Measurements from ENCODE around the gene TBL1X. TPM values are rescaled to one million over a fixed set of nuclear protein-coding genes. Genes with fewer than 3 reads are reported as not detected.

The TBL1X gene
- total and polyA plus RNA-seq, 7 experiments from 2014 or later = 11.8 to 58.8 (median 28.9) TPM

DNA sequence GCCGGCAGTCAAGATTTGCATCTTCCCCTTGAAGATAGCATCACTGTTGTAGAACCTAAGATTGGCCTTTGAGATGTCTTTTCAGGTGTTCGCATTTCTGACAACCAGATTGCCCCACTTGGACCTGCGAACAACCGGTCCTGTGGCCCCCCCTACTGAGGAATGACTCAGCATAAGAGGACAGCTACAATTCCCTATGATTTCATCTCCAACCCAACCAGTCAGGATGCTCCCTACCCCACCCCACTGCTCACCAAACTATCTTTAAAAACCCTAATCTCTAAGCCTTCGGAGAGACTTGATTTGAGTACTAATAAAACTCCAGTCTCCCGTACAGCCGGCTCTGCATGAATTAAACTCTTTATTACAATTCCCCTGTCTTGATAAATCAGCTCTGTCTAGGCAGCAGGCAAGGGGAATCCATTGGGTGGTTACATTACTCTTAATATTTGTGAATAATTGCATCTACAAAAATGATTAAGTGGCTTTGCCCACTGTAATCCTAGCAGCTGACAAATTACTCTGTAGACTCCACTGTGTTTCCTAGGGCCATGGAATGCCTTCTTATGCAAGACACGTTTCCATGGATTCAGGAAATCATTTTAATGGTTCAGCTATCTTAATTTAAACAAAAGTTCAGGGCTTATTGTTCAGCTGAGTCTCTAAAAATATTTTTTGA is 205.4 kb downstream of the TBL1X start:
- H3K36me3 ChIP-seq (ENCODE audit: control insufficient read depth in 2 of 3, insufficient read depth in 3 of 3, low read length in 3 of 3) = no peaks in the 10 kb centered on the region
- no peaks in the 10 kb centered on the region for H3K4me1 ChIP-seq (ENCODE audit: control insufficient read depth in 2 of 2, insufficient read depth in 2 of 2, low read length in 2 of 2)
- Mint-ChIP-seq H3K4me1 (peaks cover 0 to 34% (median 9%) of the 10 kb centered on the region in 7 donors), H3K4me3 (no peak overlapping the region), H3K9me3 (peaks cover 0 to 8% (median 0%) of the 10 kb centered on the region in 11 donors), H3K27ac (no peak overlapping the region), H3K36me3 (peaks cover 7 to 21% (median 14%) of the 10 kb centered on the region in 5 donors), H3K27me3 (no peaks in the 10 kb centered on the region)
- no peaks in the 10 kb centered on the region for H3K9me3 ChIP-seq (ENCODE audit: control insufficient read depth in 2 of 3, low read length in 3 of 3)
- H3K27me3 ChIP-seq (ENCODE audit: control insufficient read depth in 2 of 2, insufficient read depth in 2 of 2, low read length in 2 of 2) = no peaks in the 10 kb centered on the region
- no peak overlapping the region for H3K4me3 ChIP-seq (ENCODE audit: low read length)
- DNase-seq (no peak), ATAC-seq (no peak)
- H3K27ac ChIP-seq (ENCODE audit: low read depth, low read length) = no peak overlapping the region
- intact Hi-C loops (cut with micrococcal nuclease) = loop anchor here in 1 of 2 donors (10.0 kb wide), 1 partner anchor 505 kb away; no protein-coding TSS in a partner anchor
- ChIA-PET CTCF (no interaction called here), POLR2A (no interaction called here)

DNA sequence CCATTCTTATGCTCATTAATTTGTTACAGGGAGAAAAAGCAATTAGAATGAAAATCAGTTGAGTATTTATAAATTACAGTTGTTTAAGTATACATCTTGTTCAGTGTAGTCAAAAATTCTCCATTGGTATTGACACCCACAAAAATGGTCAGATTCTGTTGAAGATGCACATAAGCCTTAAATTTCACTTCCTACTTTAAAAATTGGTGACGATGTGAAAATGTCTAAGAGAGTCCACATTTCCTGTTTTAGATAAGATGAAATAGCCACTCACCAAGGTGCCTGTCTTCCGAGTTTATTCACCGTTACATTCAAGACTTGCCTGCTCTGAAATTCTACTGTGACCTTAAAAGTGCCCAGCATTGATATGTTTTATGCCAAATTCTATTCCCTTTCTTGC is 207.1 kb downstream of the TBL1X start:
- ATAC-seq = no peak
- H3K36me3 ChIP-seq (ENCODE audit: control insufficient read depth in 2 of 3, insufficient read depth in 3 of 3, low read length in 3 of 3) = no peaks in the 10 kb centered on the region
- H3K27ac Mint-ChIP-seq = no peak overlapping the region
- no peak overlapping the region for H3K27ac ChIP-seq (ENCODE audit: low read depth, low read length)
- H3K36me3 Mint-ChIP-seq = peaks cover 7 to 31% (median 20%) of the 10 kb centered on the region in 5 donors
- H3K27me3 ChIP-seq (ENCODE audit: control insufficient read depth in 2 of 2, insufficient read depth in 2 of 2, low read length in 2 of 2) = no peaks in the 10 kb centered on the region
- H3K4me3 Mint-ChIP-seq = no peak overlapping the region
- ChIA-PET POLR2A (no interaction called here), CTCF (no interaction called here)
- H3K4me3 ChIP-seq (ENCODE audit: low read length) = no peak overlapping the region
- no peak for DNase-seq
- H3K9me3 ChIP-seq (ENCODE audit: control insufficient read depth in 2 of 3, low read length in 3 of 3) = no peaks in the 10 kb centered on the region
- no peaks in the 10 kb centered on the region for H3K4me1 ChIP-seq (ENCODE audit: control insufficient read depth in 2 of 2, insufficient read depth in 2 of 2, low read length in 2 of 2)
- H3K4me1 Mint-ChIP-seq = peaks cover 5 to 32% (median 9%) of the 10 kb centered on the region in 7 donors
- intact Hi-C loops (cut with micrococcal nuclease) = loop anchor here in 1 of 2 donors (10.0 kb wide), 1 partner anchor 507 kb away; no protein-coding TSS in a partner anchor
- H3K9me3 Mint-ChIP-seq = peaks cover 0 to 17% (median 0%) of the 10 kb centered on the region in 11 donors
- no peaks in the 10 kb centered on the region for H3K27me3 Mint-ChIP-seq

GRCh38 chrX:9676306-9676705 is 211.4 kb downstream of the TBL1X start:
- H3K9me3 Mint-ChIP-seq = peaks cover 0 to 30% (median 0%) of the 10 kb centered on the region in 11 donors
- DNase-seq (no peak), ATAC-seq (no peak)
- H3K36me3 ChIP-seq (ENCODE audit: control insufficient read depth in 2 of 3, insufficient read depth in 3 of 3, low read length in 3 of 3) = no peaks in the 10 kb centered on the region
- no peaks in the 10 kb centered on the region for H3K9me3 ChIP-seq (ENCODE audit: control insufficient read depth in 2 of 3, low read length in 3 of 3)
- H3K27ac Mint-ChIP-seq = peak overlapping the region in 2 of 9 donors; percentile 19 to 87
- intact Hi-C loops (cut with micrococcal nuclease) = loop anchor here in 1 of 2 donors (5.0 to 10.0 kb wide), 2 partner anchors 334 to 512 kb away; no protein-coding TSS in a partner anchor
- peaks cover 9 to 47% (median 19%) of the 10 kb centered on the region in 7 donors for H3K4me1 Mint-ChIP-seq
- H3K4me3 ChIP-seq (ENCODE audit: low read length) = no peak overlapping the region
- no peak overlapping the region for H3K4me3 Mint-ChIP-seq
- H3K27me3 ChIP-seq (ENCODE audit: control insufficient read depth in 2 of 2, insufficient read depth in 2 of 2, low read length in 2 of 2) = no peaks in the 10 kb centered on the region
- no peaks in the 10 kb centered on the region for H3K27me3 Mint-ChIP-seq
- POLR2A ChIA-PET = no interaction called here
- CTCF ChIA-PET = no interaction called here
- peaks cover 7 to 66% (median 23%) of the 10 kb centered on the region in 5 donors for H3K36me3 Mint-ChIP-seq
- H3K27ac ChIP-seq (ENCODE audit: low read depth, low read length) = no peak overlapping the region
- H3K4me1 ChIP-seq (ENCODE audit: control insufficient read depth in 2 of 2, insufficient read depth in 2 of 2, low read length in 2 of 2) = no peaks in the 10 kb centered on the region

- H3K4me1 ChIP-seq (ENCODE audit: control insufficient read depth in 2 of 2, insufficient read depth in 2 of 2, low read length in 2 of 2) = no peaks in the 10 kb centered on the region
- no peaks in the 10 kb centered on the region for H3K9me3 ChIP-seq (ENCODE audit: control insufficient read depth in 2 of 3, low read length in 3 of 3)
- H3K4me3 Mint-ChIP-seq = peak overlapping the region in 1 of 10 donors; percentile 23
- peaks cover 9 to 67% (median 23%) of the 10 kb centered on the region in 5 donors for H3K36me3 Mint-ChIP-seq
- H3K4me3 ChIP-seq (ENCODE audit: low read length) = no peak overlapping the region
- no peak for ATAC-seq
- peaks cover 9 to 45% (median 20%) of the 10 kb centered on the region in 7 donors for H3K4me1 Mint-ChIP-seq
- H3K27ac ChIP-seq (ENCODE audit: low read depth, low read length) = no peak overlapping the region
- POLR2A ChIA-PET = no interaction called here
- H3K27me3 ChIP-seq (ENCODE audit: control insufficient read depth in 2 of 2, insufficient read depth in 2 of 2, low read length in 2 of 2) = no peaks in the 10 kb centered on the region
- H3K27me3 Mint-ChIP-seq = no peaks in the 10 kb centered on the region
- intact Hi-C loops (cut with micrococcal nuclease) = loop anchor here in 1 of 2 donors (1.0 to 10.0 kb wide), 4 partner anchors 32 to 512 kb away; no protein-coding TSS in a partner anchor
- peaks cover 0 to 30% (median 0%) of the 10 kb centered on the region in 11 donors for H3K9me3 Mint-ChIP-seq
- no peak for DNase-seq
- H3K36me3 ChIP-seq (ENCODE audit: control insufficient read depth in 2 of 3, insufficient read depth in 3 of 3, low read length in 3 of 3) = peaks cover 0 to 4% (median 0%) of the 10 kb centered on the region in 3 experiments
- H3K27ac Mint-ChIP-seq = peak overlapping the region in 4 of 9 donors; percentile 4 to 87 (median 44)
- CTCF ChIA-PET = no interaction called here
Measured at GRCh38 chrX:9676738-9677097, 211.9 kb downstream of the TBL1X start.

DNA sequence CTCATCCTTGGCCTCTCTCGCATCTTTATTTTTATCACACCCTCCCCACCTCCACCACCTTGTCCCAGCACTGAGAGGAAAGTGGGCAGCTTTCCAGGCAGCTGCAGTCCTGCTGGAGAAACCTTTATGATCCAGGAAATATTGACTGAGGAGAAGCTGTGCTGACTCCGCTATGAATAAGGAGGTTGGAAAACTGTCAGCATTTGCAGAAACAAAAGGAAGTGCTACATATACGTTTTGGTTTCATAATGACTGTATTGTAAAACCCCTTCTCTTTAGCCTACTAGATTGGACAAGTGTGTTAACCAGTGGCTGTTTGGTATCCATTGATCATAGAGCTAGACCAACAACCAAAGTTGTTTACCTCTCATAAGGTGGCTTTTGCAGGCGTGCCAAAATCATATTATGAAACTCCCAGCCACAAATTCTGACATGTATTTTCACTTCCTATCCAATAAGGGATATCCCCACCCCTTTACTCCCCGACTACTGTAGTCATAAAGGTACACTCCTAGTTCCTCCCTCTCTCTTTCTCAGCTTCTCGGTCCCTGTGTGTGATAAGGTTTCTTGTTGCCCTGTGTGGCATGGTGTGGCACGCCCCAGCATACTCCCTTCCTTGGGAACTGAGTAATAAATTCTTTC is 212.4 kb downstream of the TBL1X start:
- H3K4me1 ChIP-seq (ENCODE audit: control insufficient read depth in 2 of 2, insufficient read depth in 2 of 2, low read length in 2 of 2) = no peaks in the 10 kb centered on the region
- peaks cover 0 to 30% (median 0%) of the 10 kb centered on the region in 11 donors for H3K9me3 Mint-ChIP-seq
- intact Hi-C loops (cut with micrococcal nuclease) = loop anchor here in 1 of 2 donors (1.0 to 10.0 kb wide), 4 partner anchors 33 to 512 kb away; no protein-coding TSS in a partner anchor
- ChIA-PET CTCF (no interaction called here), POLR2A (no interaction called here)
- DNase-seq (peak in 3 of 9 donors; percentile 7 to 23 (median 16)), ATAC-seq (peak; percentile 88)
- peak overlapping the region in 5 of 9 donors; percentile 25 to 91 (median 64) for H3K27ac Mint-ChIP-seq
- H3K36me3 Mint-ChIP-seq = peaks cover 10 to 66% (median 24%) of the 10 kb centered on the region in 5 donors
- peak overlapping the region in 2 of 10 donors; percentile 15 to 63 for H3K4me3 Mint-ChIP-seq
- H3K27ac ChIP-seq (ENCODE audit: low read depth, low read length) = no peak overlapping the region
- no peaks in the 10 kb centered on the region for H3K9me3 ChIP-seq (ENCODE audit: control insufficient read depth in 2 of 3, low read length in 3 of 3)
- H3K4me1 Mint-ChIP-seq = peaks cover 7 to 40% (median 22%) of the 10 kb centered on the region in 7 donors
- no peaks in the 10 kb centered on the region for H3K27me3 Mint-ChIP-seq
- no peaks in the 10 kb centered on the region for H3K27me3 ChIP-seq (ENCODE audit: control insufficient read depth in 2 of 2, insufficient read depth in 2 of 2, low read length in 2 of 2)
- H3K36me3 ChIP-seq (ENCODE audit: control insufficient read depth in 2 of 3, insufficient read depth in 3 of 3, low read length in 3 of 3) = peaks cover 0 to 4% (median 0%) of the 10 kb centered on the region in 3 experiments
- H3K4me3 ChIP-seq (ENCODE audit: low read length) = no peak overlapping the region

DNA sequence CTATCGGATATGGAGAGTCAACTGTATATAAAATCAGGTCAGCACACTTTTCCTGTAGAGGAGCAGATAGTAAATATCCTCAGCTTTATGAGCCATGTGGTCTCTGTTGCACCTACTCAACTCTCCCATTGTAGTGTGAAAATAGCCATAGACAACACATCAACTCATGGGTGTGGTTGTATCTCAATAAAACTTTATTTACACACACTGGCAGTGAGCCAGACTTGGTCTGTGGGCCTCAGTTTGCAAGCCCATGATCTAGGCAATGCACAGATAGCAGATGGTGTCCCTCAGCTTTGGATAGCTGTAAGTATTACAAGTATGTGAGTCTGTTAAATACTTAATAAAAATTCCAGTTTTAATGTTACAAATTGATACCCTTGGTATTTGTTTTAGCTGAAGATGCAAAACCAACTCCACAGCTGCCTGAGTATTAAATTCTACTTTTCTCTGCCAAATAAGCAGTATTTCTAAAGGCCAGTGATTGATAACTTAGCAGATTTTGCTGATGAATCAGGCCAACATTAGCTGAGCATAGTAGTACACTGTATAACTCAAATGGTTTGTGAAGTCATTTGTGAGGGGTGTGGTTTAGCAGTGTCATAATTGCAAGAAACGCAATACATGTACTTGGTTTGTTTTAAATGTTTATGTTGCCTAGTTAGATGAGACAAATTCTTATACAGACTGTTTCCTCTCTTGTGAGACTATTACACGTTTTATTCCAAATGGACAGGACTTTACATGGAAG is 213.5 kb downstream of the TBL1X start:
- POLR2A ChIA-PET = interaction anchor here (0.6 kb wide), 1 partner anchor 196 kb away, joined by 3 read pairs; no protein-coding TSS in a partner anchor
- Histone ChIP-seq H3K9me3 (ENCODE audit: control insufficient read depth in 2 of 3, low read length in 3 of 3) (no peaks in the 10 kb centered on the region), H3K27me3 (ENCODE audit: control insufficient read depth in 2 of 2, insufficient read depth in 2 of 2, low read length in 2 of 2) (no peaks in the 10 kb centered on the region), H3K4me3 (ENCODE audit: low read length) (no peak overlapping the region), H3K36me3 (ENCODE audit: control insufficient read depth in 2 of 3, insufficient read depth in 3 of 3, low read length in 3 of 3) (peaks cover 0 to 9% (median 0%) of the 10 kb centered on the region in 3 experiments), H3K4me1 (ENCODE audit: control insufficient read depth in 2 of 2, insufficient read depth in 2 of 2, low read length in 2 of 2) (no peaks in the 10 kb centered on the region), H3K27ac (ENCODE audit: low read depth, low read length) (no peak overlapping the region)
- CTCF ChIA-PET = interaction anchor here (0.6 kb wide), 1 partner anchor 813 kb away, joined by 3 read pairs; no protein-coding TSS in a partner anchor
- DNase-seq (no peak), ATAC-seq (no peak)
- H3K4me1 Mint-ChIP-seq = peaks cover 0 to 35% (median 19%) of the 10 kb centered on the region in 7 donors
- peaks cover 0 to 28% (median 0%) of the 10 kb centered on the region in 11 donors for H3K9me3 Mint-ChIP-seq
- peaks cover 5 to 54% (median 18%) of the 10 kb centered on the region in 5 donors for H3K36me3 Mint-ChIP-seq
- H3K27ac Mint-ChIP-seq = peak overlapping the region in 4 of 9 donors; percentile 10 to 91 (median 58)
- H3K27me3 Mint-ChIP-seq = no peaks in the 10 kb centered on the region
- intact Hi-C loops (cut with micrococcal nuclease) = loop anchor here in 1 of 2 donors (5.0 to 10.0 kb wide), 2 partner anchors 336 to 514 kb away; no protein-coding TSS in a partner anchor
- H3K4me3 Mint-ChIP-seq = peak overlapping the region in 1 of 10 donors; percentile 63
